ENCODE results near the gene ZNF184. TPM values are rescaled to one million over a fixed set of nuclear protein-coding genes. Genes with fewer than 3 reads are reported as not detected.

The ZNF184 gene
- total and polyA plus RNA-seq, 8 donors, result 6.0 to 21.2 (median 16.1) TPM

DNA sequence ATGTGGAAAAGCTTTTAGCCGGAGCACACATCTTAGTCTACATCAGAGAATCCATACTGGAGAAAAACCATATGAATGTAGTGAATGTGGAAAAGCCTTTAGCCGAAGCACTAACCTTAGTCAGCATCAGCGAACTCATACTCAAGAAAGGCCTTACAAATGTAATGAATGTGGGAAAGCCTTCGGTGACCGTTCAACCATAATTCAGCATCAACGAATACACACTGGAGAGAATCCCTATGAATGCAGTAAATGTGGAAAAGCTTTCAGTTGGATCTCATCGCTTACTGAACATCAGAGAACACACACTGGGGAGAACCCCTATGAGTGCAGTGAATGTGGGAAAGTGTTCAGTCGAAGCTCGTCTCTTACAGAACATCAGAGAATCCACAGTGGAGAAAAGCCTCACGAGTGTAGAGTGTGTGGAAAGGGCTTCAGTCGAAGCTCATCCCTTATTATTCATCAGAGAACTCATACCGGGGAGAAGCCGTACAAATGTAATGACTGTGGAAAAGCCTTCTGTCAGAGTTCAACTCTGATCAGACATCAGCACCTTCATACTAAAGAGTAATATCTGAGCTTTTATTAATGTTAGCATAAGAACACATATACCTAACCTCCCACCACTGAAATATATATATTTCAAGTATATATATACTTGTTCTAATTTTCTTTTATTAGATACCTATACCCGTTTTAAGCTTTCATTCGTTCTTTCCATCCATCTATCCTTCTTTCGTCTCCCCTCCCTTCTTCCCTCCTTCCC, 71.8 kb downstream of the ZNF184 start:
- H3K4me1 ChIP-seq, result no peaks in the 10 kb centered on the region
- H3K4me3 ChIP-seq, result no peak overlapping the region
- H3K27me3 ChIP-seq, result no peaks in the 10 kb centered on the region
- intact Hi-C loops (cut with DNase I), result no loop called here
- TF ChIP-seq, protein P1, sequence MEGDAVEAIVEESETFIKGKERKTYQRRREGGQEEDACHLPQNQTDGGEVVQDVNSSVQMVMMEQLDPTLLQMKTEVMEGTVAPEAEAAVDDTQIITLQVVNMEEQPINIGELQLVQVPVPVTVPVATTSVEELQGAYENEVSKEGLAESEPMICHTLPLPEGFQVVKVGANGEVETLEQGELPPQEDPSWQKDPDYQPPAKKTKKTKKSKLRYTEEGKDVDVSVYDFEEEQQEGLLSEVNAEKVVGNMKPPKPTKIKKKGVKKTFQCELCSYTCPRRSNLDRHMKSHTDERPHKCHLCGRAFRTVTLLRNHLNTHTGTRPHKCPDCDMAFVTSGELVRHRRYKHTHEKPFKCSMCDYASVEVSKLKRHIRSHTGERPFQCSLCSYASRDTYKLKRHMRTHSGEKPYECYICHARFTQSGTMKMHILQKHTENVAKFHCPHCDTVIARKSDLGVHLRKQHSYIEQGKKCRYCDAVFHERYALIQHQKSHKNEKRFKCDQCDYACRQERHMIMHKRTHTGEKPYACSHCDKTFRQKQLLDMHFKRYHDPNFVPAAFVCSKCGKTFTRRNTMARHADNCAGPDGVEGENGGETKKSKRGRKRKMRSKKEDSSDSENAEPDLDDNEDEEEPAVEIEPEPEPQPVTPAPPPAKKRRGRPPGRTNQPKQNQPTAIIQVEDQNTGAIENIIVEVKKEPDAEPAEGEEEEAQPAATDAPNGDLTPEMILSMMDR (IDR thresholded peaks at IDR 0.05), result no peak
- DNase-seq (no peak), ATAC-seq (no peak)
- peaks cover 0 to 24% of the 10 kb centered on the region in 2 donors for H3K36me3 ChIP-seq
- no peak overlapping the region for H3K27ac ChIP-seq
- peaks cover 0 to 66% of the 10 kb centered on the region in 2 donors for H3K9me3 ChIP-seq

Other genes with a start within 250 kb of the ZNF184 start
- gene PRSS16, start 225.4 kb downstream of the ZNF184 start, total RNA-seq, result 10 to 100 TPM; 12.3 to 18.3 TPM
- 1 to 10 TPM; 3.4 to 6.0 (median 4.4) TPM for gene PRSS16, start 225.4 kb downstream of the ZNF184 start, polyA plus RNA-seq (ENCODE audit: insufficient read length in 6 of 6)
- not detected for gene POM121L2, start 160.8 kb downstream of the ZNF184 start, total RNA-seq
- under 1 TPM in 1 of 6 donors, not detected in 5; 0.10 TPM for gene POM121L2, start 160.8 kb downstream of the ZNF184 start, polyA plus RNA-seq (ENCODE audit: insufficient read length in 6 of 6)
- gene ZNF391, start 84.3 kb downstream of the ZNF184 start, total RNA-seq, result 1 to 10 TPM; 2.5 to 5.6 TPM
- 10 to 100 TPM; 14.6 to 20.3 (median 16.8) TPM for gene ZNF391, start 84.3 kb downstream of the ZNF184 start, polyA plus RNA-seq (ENCODE audit: insufficient read length in 6 of 6)

Data from left lung (tissue), 10 donors.